Caco-2 (cell line): ENCODE results near the gene NGFR. TPM values are rescaled to one million over a fixed set of nuclear protein-coding genes. Genes with fewer than 3 reads are reported as not detected.

Source experiments
- BruUV-seq: library from RNA; stranded (reverse); fragments of 400-500 nt; replicated peaks from 2 replicates; lab custom pipeline; 2021; lab: Mats Ljungman, UMichigan
- CTCF ChIA-PET: fragments of 300-600 bp; sonication (Branson Sonifier 250); formaldehyde crosslinking; loops from one replicate; lab custom pipeline; 2022; ENCODE audit warnings: antibody characterized with exemption; lab: Charles Lee
- POLR2A ChIA-PET: fragments of 300-600 bp; sonication (Branson Sonifier 250); formaldehyde crosslinking; loops from one replicate; lab custom pipeline; 2022; ENCODE audit warnings: antibody characterized with exemption; lab: Charles Lee
- DNase-seq, 2 experiments: peaks; one replicate each; pipeline versions ENCODE4 v3.0.0 to v3.0.0-alpha.2; 2020 to 2022
- H3K27me3 ChIP-seq: replicated peaks from 2 replicates; pipeline ENCODE4 v1.6.0; 2011; ENCODE audit warnings: low read length; ENCODE audit not compliant: control insufficient read depth, insufficient read depth
- H3K36me3 ChIP-seq: 2 replicates; pipeline ENCODE4 v1.5.1; 2011; ENCODE audit warnings: low read length; ENCODE audit not compliant: control insufficient read depth, insufficient read depth
- H3K4me1 ChIP-seq: fragments of 250-450 bp; sonication (Bioruptor Pico); 2 replicates; pipeline ENCODE4 v1.5.1; 2020; ENCODE audit warnings: mild to moderate bottlenecking
- H3K4me3 ChIP-seq: 2 replicates; pipeline ENCODE4 v1.5.1; 2011; ENCODE audit warnings: low read depth, mild to moderate bottlenecking, control low read depth, low read length
- H3K9me3 ChIP-seq: fragments of 250-450 bp; sonication (Bioruptor Pico); 2 replicates; pipeline ENCODE4 v1.5.1; 2020; ENCODE audit warnings: mild to moderate bottlenecking, moderate library complexity
- H3K27ac Mint-ChIP-seq: one replicate; pipeline ENCODE4 v1.8.0; 2022; ENCODE audit warnings: mixed read lengths; ENCODE audit not compliant: unreplicated experiment
- H3K27me3 Mint-ChIP-seq: one replicate; pipeline ENCODE4 v1.8.0; 2022; ENCODE audit warnings: mixed read lengths; ENCODE audit not compliant: insufficient read depth, unreplicated experiment
- H3K36me3 Mint-ChIP-seq: one replicate; pipeline ENCODE4 v1.8.0; 2022; ENCODE audit warnings: mild to moderate bottlenecking, mixed read lengths; ENCODE audit not compliant: insufficient read depth, unreplicated experiment
- H3K4me1 Mint-ChIP-seq: one replicate; pipeline ENCODE4 v1.8.0; 2022; ENCODE audit warnings: low read depth, mixed read lengths; ENCODE audit not compliant: unreplicated experiment
- H3K4me3 Mint-ChIP-seq: one replicate; pipeline ENCODE4 v1.8.0; 2022; ENCODE audit warnings: mild to moderate bottlenecking, moderate library complexity, mixed read lengths; ENCODE audit not compliant: unreplicated experiment
- H3K9me3 Mint-ChIP-seq: one replicate; pipeline ENCODE4 v1.8.0; 2022; ENCODE audit warnings: mixed read lengths; ENCODE audit not compliant: unreplicated experiment
- intact Hi-C: fragments of 100-400 bp; cut with micrococcal nuclease; formaldehyde crosslinking; loops from one replicate; pipeline ENCODE4 v1.10.0; 2022; ENCODE audit not compliant: unreplicated experiment
- total RNA-seq: library from RNA; stranded (reverse); gene quantifications from 2 replicates; pipeline ENCODE4 v1.2.3, GENCODE V29; 2022
- TF ChIP-seq, protein P1 (sequence below), 2 experiments: fragments of 200-600 bp in 1 of 2; IDR thresholded peaks; 1 replicate in 1 of 2; 2 replicates in 1 of 2; pipeline versions ENCODE4 v1.5.1 to v1.8.0; 2011 to 2022; ENCODE audit warnings: antibody characterized with exemption in 1 of 2, control low read depth in 1 of 2, inconsistent platforms in 1 of 2, low read depth in 1 of 2, low read length in 1 of 2, mild to moderate bottlenecking in 1 of 2, moderate library complexity in 1 of 2; ENCODE audit not compliant: insufficient read depth in 1 of 2, severe bottlenecking in 1 of 2, unreplicated experiment in 1 of 2

The NGFR gene
- total RNA-seq, 1 experiment from 2014 or later: 1.6 TPM

DNA sequence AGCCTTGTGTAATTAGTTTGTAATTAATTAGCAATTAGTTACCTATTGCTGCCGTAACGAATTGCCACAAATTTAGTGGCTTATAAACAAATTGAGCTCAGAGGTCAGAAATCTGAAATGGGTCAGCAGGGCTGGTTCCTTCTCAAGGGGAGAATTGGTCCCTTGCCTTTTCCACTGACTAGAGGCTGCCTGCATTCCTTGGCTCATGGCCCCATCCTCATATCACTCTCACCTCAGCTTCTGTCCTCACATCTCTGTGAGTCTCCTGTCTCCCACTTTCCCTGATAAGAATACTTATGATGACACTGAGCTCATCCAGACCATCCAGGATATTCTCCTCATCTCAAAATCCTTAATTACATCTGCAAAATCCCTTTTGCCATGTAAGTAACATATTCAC lies 31.0 kb upstream of the NGFR start:
- POLR2A ChIA-PET: no interaction called here
- Histone ChIP-seq H3K4me3 (no peak overlapping the region), H3K27me3 (peaks cover 6% of the 10 kb centered on the region), H3K36me3 (no peaks in the 10 kb centered on the region), H3K4me1 (no peaks in the 10 kb centered on the region), H3K9me3 (peaks cover 10% of the 10 kb centered on the region)
- peaks cover 9% of the 10 kb centered on the region for H3K9me3 Mint-ChIP-seq
- no peaks in the 10 kb centered on the region for H3K4me1 Mint-ChIP-seq
- CTCF ChIA-PET: interaction anchor here (1.6 kb wide), 1 partner anchor 56 kb away, joined by 3 read pairs; no protein-coding TSS in a partner anchor
- no peak overlapping the region for H3K27ac Mint-ChIP-seq
- no peak for DNase-seq
- no peaks in the 10 kb centered on the region for H3K36me3 Mint-ChIP-seq
- intact Hi-C loops: no loop called here
- TF ChIP-seq, protein P1, sequence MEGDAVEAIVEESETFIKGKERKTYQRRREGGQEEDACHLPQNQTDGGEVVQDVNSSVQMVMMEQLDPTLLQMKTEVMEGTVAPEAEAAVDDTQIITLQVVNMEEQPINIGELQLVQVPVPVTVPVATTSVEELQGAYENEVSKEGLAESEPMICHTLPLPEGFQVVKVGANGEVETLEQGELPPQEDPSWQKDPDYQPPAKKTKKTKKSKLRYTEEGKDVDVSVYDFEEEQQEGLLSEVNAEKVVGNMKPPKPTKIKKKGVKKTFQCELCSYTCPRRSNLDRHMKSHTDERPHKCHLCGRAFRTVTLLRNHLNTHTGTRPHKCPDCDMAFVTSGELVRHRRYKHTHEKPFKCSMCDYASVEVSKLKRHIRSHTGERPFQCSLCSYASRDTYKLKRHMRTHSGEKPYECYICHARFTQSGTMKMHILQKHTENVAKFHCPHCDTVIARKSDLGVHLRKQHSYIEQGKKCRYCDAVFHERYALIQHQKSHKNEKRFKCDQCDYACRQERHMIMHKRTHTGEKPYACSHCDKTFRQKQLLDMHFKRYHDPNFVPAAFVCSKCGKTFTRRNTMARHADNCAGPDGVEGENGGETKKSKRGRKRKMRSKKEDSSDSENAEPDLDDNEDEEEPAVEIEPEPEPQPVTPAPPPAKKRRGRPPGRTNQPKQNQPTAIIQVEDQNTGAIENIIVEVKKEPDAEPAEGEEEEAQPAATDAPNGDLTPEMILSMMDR (IDR thresholded peaks at IDR 0.05; ENCODE audit: insufficient read depth in 1 of 2, low read depth in 1 of 2, low read length in 1 of 2, severe bottlenecking in 1 of 2, unreplicated experiment in 1 of 2): no peak
- H3K4me3 Mint-ChIP-seq: no peak overlapping the region
- no TSS peak for BruUV-seq
- peaks cover 42% of the 10 kb centered on the region for H3K27me3 Mint-ChIP-seq

DNA sequence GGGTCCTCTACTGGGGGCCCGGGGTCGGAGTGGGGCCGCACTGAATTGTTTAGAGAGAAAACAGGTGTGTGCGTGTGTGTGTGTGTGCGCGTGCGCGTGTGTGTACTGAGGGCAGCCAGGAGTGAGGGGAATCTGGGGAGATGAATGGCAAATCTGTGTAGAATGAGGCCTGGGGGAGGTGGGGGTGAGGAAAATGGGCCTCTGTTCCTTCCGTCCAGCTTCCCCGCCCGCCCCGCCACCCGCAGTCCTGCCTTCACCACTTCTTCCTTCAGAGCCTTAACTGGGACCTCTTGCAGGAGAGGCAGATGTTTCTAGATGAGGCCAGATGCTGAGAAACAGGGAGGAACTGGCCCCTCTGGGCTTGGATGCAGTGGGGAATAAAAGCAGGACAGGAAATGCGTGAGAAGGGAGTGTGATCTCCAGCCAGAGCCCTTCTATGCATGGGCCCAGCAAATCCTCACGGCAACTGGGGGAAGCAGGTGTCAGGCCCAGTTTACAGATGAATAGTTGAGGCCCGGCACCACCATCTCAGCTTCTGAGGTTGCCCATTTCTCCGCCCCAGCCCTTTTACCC lies 29.7 kb upstream of the NGFR start:
- Histone ChIP-seq H3K4me3 (no peak overlapping the region), H3K27me3 (peaks cover 6% of the 10 kb centered on the region), H3K36me3 (no peaks in the 10 kb centered on the region), H3K9me3 (peaks cover 10% of the 10 kb centered on the region), H3K4me1 (no peaks in the 10 kb centered on the region)
- Mint-ChIP-seq H3K36me3 (no peaks in the 10 kb centered on the region), H3K4me1 (no peaks in the 10 kb centered on the region), H3K27me3 (peaks cover 40% of the 10 kb centered on the region), H3K4me3 (no peak overlapping the region), H3K9me3 (peaks cover 9% of the 10 kb centered on the region), H3K27ac (no peak overlapping the region)
- no TSS peak for BruUV-seq
- POLR2A ChIA-PET: no interaction called here
- TF ChIP-seq, protein P1 (IDR thresholded peaks at IDR 0.05; ENCODE audit: insufficient read depth in 1 of 2, low read depth in 1 of 2, low read length in 1 of 2, severe bottlenecking in 1 of 2, unreplicated experiment in 1 of 2): no peak
- intact Hi-C loops: no loop called here
- no peak for DNase-seq
- CTCF ChIA-PET: no interaction called here

- H3K9me3 Mint-ChIP-seq: peaks cover 9% of the 10 kb centered on the region
- no peaks in the 10 kb centered on the region for H3K36me3 Mint-ChIP-seq
- CTCF ChIA-PET: no interaction called here
- H3K4me1 Mint-ChIP-seq: no peaks in the 10 kb centered on the region
- TF ChIP-seq, protein P1 (IDR thresholded peaks at IDR 0.05; ENCODE audit: insufficient read depth in 1 of 2, low read depth in 1 of 2, low read length in 1 of 2, severe bottlenecking in 1 of 2, unreplicated experiment in 1 of 2): no peak
- Histone ChIP-seq H3K27me3 (peaks cover 2% of the 10 kb centered on the region; the same call in 1 of the 2 replicates), H3K36me3 (no peaks in the 10 kb centered on the region), H3K4me3 (no peak overlapping the region), H3K9me3 (peaks cover 10% of the 10 kb centered on the region), H3K4me1 (no peaks in the 10 kb centered on the region)
- no peak overlapping the region for H3K27ac Mint-ChIP-seq
- intact Hi-C loops: no loop called here
- H3K4me3 Mint-ChIP-seq: no peak overlapping the region
- no peak for DNase-seq
- H3K27me3 Mint-ChIP-seq: peaks cover 41% of the 10 kb centered on the region
- POLR2A ChIA-PET: no interaction called here
- BruUV-seq: no TSS peak
Observed at GRCh38 chr17:49466436-49466835, 28.7 kb upstream of the NGFR start.
